Retinal pigment epithelial cell (primary cell): ENCODE data around the gene CNP.
"Not testable (repeated sequence)": the region's sequence is repeated elsewhere in the genome, so short reads cannot be mapped to it uniquely, and the experiment has no call there.

Experiments used
- DNase-seq: peaks from one replicate; pipeline ENCODE4 v3.0.0-alpha.2; 2010; ENCODE audit warnings: low read depth
- H3K4me3 ChIP-seq: 2 replicates; pipeline ENCODE4 v1.5.1; 2011; ENCODE audit warnings: mild to moderate bottlenecking, low read length, control low read depth, moderate library complexity
- TF ChIP-seq, protein P1 (sequence below): conservative IDR thresholded peaks from 2 replicates; pipeline ENCODE4 v1.5.1; 2011; ENCODE audit warnings: low read depth, low read length, control low read depth, inconsistent platforms

The CNP gene

DNA sequence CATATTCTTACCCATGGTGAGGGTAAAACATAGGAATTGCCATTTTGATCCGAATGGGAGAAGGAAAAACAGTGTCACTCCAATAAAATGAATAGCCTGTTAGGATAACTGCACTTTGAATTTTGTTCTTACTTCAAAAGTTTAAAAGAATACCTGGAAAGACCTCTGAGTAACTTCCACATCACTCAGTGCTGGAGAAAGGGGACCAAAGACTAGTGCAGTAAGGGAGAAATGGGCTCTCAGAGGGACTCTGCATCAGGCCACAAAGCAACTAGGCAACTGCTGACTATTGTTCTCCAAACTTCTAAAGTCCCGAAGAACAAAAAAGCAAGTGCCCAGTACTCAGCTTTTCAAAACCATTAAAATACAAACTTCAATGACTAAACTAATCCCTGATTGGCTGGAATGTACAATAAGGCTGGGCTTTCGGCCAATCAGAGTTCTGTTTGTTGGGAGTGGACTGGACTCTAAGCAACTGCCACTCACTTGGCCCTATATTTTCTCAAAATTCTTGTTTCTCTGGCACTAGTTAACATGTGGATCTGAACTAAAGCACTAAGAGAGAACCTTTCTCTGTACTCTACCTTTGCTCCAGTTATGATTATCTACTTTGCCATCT, 44.4 kb downstream of the CNP start:
- no peak for DNase-seq
- H3K4me3 ChIP-seq, result no peak overlapping the region
- TF ChIP-seq, protein P1, sequence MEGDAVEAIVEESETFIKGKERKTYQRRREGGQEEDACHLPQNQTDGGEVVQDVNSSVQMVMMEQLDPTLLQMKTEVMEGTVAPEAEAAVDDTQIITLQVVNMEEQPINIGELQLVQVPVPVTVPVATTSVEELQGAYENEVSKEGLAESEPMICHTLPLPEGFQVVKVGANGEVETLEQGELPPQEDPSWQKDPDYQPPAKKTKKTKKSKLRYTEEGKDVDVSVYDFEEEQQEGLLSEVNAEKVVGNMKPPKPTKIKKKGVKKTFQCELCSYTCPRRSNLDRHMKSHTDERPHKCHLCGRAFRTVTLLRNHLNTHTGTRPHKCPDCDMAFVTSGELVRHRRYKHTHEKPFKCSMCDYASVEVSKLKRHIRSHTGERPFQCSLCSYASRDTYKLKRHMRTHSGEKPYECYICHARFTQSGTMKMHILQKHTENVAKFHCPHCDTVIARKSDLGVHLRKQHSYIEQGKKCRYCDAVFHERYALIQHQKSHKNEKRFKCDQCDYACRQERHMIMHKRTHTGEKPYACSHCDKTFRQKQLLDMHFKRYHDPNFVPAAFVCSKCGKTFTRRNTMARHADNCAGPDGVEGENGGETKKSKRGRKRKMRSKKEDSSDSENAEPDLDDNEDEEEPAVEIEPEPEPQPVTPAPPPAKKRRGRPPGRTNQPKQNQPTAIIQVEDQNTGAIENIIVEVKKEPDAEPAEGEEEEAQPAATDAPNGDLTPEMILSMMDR, result no peak

DNA sequence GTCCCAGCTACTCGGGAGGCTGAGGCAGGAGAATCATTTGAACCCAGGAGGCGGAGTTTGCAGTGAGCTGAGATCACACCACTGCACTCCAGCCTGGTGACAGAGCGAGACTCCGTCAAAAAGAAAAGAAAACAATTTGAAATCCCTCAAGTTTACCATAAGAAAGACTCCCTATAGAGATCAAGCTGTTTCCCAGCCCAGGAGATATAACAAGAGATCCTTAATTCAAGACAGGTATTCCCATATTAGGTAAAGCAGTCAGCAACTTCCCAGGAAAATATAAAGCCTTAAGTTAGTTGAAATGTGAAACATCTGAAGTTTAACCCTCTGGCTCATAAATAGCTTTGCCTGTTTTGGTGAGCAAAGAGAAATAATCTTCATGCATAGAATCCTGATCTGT, 45.8 kb downstream of the CNP start:
- DNase-seq, H3K4me3 ChIP-seq: not testable (repeated sequence)

DNA sequence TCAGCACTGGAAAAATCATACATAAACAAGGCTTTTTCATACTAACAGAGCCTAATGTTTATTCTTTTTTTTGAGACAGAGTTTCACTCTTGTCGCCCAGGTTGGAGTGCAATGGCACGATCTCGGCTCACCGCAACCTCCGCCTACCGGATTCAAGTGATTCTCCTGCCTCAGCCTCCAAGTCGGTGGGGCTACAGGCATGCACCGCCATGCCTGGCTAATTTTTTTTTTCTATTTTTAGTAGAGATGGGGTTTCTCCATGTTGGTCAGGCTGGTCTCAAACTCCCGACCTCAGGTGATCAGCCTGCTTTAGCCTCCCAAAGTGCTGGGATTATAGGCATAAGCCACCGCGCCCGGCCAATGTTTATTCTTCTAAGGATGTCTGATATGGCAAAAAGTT, 47.1 kb downstream of the CNP start:
- DNase-seq, H3K4me3 ChIP-seq: not testable (repeated sequence)

DNA sequence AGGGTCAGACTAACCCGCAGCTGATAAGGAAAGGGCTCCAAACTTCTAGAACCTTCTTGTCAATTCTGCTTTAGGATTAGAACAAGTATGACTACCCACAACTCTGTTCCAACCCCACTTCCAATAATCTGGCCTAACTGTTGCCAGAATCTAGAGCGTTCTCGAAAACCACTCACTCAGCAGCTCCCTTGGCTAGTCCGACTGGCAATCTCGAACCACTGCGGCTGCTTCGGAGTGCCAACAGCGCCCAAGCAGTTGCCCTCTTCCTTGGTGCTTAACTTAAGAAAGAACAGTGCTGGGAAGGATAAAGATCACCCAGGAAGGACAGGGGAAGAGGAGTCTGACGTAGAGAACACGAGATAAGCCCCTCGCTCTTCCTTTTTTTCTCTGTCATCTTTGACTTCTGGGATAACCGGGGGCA, 49.8 kb downstream of the CNP start:
- TF ChIP-seq, protein P1, result no peak
- no peak for DNase-seq
- peak overlapping the region; percentile 99 for H3K4me3 ChIP-seq

DNA sequence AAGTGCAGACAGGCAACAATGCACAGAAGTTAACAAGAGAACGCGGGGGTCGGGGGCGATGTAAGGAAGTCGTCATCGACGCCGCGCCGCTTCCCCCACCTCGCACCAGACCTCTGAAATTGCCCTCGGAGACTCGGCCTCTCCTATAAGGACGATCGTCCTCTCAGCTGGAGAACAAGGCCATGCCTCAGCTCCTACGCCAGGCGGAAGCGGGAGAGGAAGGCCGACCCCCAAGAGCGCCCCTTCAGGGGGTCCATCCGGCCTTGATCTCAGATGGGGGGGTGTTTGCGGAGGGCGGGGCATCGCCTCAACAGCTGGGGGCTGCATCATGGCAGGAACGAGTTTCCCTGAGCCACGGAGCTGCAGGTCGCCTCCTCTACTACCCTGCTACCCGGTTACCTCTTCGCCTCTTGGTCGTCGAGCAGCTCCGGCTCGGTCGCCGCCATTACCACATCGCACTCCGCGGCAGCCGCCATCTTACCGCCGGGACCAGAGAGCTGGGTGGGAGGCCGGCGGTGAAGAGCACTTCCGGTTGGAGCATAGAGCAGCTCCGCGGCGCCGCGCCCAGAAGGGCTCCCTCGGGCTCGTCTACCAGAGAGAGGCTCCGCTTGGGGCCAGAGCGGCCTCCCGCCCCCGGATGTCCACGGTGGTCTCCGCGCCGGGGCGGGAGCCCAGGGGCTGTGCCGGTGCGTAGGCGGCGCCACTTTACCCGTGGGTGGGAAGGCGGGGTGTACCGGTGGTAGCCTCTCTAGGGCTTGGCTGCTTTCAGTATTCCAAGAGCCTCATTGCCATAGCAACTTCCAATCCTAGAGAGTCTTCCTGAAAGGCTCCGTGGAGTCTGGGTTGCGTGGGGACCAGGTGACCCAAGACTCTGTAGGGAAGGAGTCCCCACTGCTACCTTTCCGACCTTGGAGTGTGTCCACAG, 50.6 kb downstream of the CNP start, which contains the start of gene DNAJC7:
TSS of gene DNAJC7 (minus strand) at position 499 of the 925 bp plus-strand sequence. CDS start at position 476, 23 bp downstream.
- peak; percentile 66 for DNase-seq
- TF ChIP-seq, protein P1, result no peak

DNA sequence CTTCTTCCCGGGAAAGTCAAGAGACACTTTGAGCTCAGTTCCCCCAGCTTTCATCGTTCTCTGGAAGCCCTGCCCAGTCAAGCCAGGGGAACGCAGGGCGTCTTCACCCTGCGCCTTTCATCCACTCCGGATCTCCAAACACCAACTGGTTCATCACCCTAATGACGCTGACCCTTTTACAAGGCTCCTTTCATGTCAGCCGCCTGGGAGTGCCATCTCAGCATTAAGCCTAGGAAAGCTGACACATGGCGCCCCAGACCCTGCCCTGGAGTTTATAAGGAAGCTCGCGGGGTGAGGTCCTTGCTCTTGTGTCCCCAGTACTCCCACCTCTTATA, 51.2 kb downstream of the CNP start:
- peak overlapping the region; percentile 99 for H3K4me3 ChIP-seq
- no peak for DNase-seq
- TF ChIP-seq, protein P1, result no peak

More for the DNA sequence above, 50.6 kb downstream of the CNP start, which contains the start of gene DNAJC7:
- H3K4me3 ChIP-seq, result peak within 1 kb of the TSS; percentile 99

DNA sequence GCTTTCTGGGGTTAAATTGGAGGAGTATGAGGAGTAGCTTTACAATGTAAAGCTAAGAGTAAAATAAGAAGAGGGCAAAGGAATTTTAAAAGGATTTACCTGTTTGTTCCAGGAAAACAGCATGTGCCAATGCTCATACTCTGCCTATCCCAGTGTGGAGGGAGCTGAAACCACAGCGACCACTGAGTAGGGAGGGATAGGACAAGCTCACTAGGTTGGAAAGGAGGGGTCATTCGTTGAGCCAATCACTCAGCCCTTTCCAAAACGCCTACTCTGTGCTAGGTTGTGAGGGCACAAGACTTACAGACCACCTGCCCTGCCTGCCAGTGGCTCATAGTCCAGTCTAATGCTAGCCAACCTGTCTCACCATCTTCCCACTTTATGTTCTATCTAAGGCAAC, 51.7 kb downstream of the CNP start:
- TF ChIP-seq, protein P1, result no peak
- DNase-seq, result no peak

DNA sequence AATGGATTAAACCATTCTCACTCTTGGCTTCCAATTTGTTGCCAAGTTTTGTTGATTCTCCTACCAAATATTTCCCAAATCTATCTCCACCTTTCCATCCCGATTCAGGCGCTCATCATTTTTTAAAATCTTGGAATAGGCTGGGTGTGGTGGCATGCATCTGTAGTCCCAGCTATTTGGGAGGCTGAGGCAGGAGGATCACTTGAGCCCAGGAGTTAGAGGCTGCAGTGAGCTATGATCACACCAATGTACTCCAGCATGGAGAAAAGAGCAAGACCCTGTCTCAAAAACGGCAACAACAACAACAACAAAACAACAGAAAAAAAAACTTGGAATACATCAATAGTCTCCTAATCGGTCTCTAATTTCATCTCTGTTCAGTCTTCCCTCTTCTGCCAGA, 52.4 kb downstream of the CNP start:
- TF ChIP-seq, protein P1, result no peak
- no peak for DNase-seq
- no peak overlapping the region for H3K4me3 ChIP-seq

More for the DNA sequence above, 51.7 kb downstream of the CNP start:
- H3K4me3 ChIP-seq, result peak overlapping the region; percentile 99
